Gastrocnemius medialis (tissue), 4 donors: ENCODE measurements around the gene DIP2A. TPM values are rescaled to one million over a fixed set of nuclear protein-coding genes. Genes with fewer than 3 reads are reported as not detected.

Source experiments
- ATAC-seq, 2 donors: fragments of 150-250 bp; one replicate each; pipeline ENCODE4 v1.9.1; 2016
- DNase-seq, 2 donors: peaks; one replicate each; pipeline ENCODE4 v3.0.0-alpha.2; 2019
- H3K27ac ChIP-seq, 4 donors: fragments of 200-600 bp; sonication (generic); 1 replicate in 1 of 4; 2 replicates in 3 of 4; pipeline ENCODE4 v1.5.1; 2016 to 2018; ENCODE audit warnings: mild to moderate bottlenecking in 2 of 4, moderate library complexity in 1 of 4
- H3K27me3 ChIP-seq, 3 donors: fragments of 200-600 bp; sonication (generic) in 2 of 3; 1 replicate in 1 of 3; 2 replicates in 2 of 3; pipeline versions ENCODE4 v1.5.1 to v1.6.0; 2016 to 2019; ENCODE audit warnings: mild to moderate bottlenecking in 1 of 3, moderate library complexity in 1 of 3
- H3K36me3 ChIP-seq, 2 donors: fragments of 200-600 bp; sonication (generic) in 1 of 2; one replicate each; pipeline ENCODE4 v1.5.1; 2017 to 2018
- H3K4me1 ChIP-seq, 2 donors: fragments of 200-600 bp; sonication (generic) in 1 of 2; one replicate each; pipeline ENCODE4 v1.5.1; 2016 to 2017; ENCODE audit warnings: mild to moderate bottlenecking in 2 of 2
- H3K4me3 ChIP-seq, 4 donors: fragments of 200-600 bp; sonication (generic) in 3 of 4; 1 replicate in 1 of 4; 2 replicates in 3 of 4; pipeline ENCODE4 v1.5.1; 2016 to 2019; ENCODE audit warnings: mild to moderate bottlenecking in 2 of 4
- H3K9me3 ChIP-seq, 3 donors: fragments of 200-600 bp; sonication (generic) in 2 of 3; 1 replicate in 1 of 3; 2 replicates in 2 of 3; pipeline ENCODE4 v1.5.1; 2016 to 2019
- CTCF ChIP-seq, 5 experiments: fragments of 450-650 bp in 3 of 5; fragments of 200-600 bp in 2 of 5; sonication (generic) in 2 of 5; IDR thresholded peaks in 4 of 5; conservative IDR thresholded peaks in 1 of 5; 1 replicate in 4 of 5; 2 replicates in 1 of 5; pipeline ENCODE4 v1.5.1; 2016 to 2019; ENCODE audit warnings: antibody characterized with exemption in 5 of 5, mild to moderate bottlenecking in 3 of 5, moderate library complexity in 3 of 5
- POLR2A ChIP-seq, 2 donors: fragments of 450-650 bp; IDR thresholded peaks; one replicate each; pipeline ENCODE4 v1.6.1; 2017; ENCODE audit warnings: antibody characterized with exemption in 2 of 2, mild to moderate bottlenecking in 2 of 2, moderate library complexity in 2 of 2
- in situ Hi-C, 4 donors: fragments of 200-750 bp; cut with MboI; loops; one replicate each; pipeline versions ENCODE4 v1.15.0 to v1.8.0; 2017; ENCODE audit warnings: low sequenced_read_pairs in 4 of 4
- intact Hi-C: fragments of 100-400 bp; cut with DNase I; formaldehyde crosslinking; loops from one replicate; pipeline ENCODE4 v1.15.1; 2023; ENCODE audit warnings: low total_unique reads
- total RNA-seq, 4 donors: library from RNA; depleted of rRNA; stranded (reverse); fragments of >200 nt; gene quantifications; one replicate each; pipeline versions ENCODE4 v1.1.0 to v1.2.3, GENCODE V29; 2016

The DIP2A gene
- total RNA-seq, 4 donors from 2014 or later = 6.3 to 15.5 (median 11.8) TPM

DNA sequence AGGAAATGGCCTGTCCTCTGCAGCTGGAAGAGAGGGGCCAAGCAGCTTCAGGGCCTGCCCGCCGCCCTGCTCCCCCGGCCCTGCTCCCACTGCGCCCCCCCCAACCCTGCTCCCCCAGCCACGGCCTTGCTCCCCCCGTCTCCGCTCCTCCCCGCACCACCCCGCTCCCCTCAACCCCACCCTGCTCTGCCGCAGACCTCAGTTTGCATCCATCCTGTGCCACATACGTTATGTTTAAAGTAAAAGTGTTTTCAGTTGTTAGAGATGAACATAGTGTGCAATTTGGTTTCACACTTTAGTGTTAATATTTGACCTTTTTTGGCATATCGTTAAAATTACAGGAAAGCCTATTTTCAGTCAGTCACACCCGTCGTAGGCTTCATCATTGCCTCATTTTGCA, 34.1 kb upstream of the DIP2A start:
- H3K27ac ChIP-seq = peak overlapping the region in 1 of 4 donors; percentile 67
- intact Hi-C loops (no loop called here), in situ Hi-C loops (no loop called here)
- TF ChIP-seq CTCF (IDR thresholded peaks at IDR 0.05 in 4 of 5, conservative IDR thresholded peaks at IDR 0.05 in 1 of 5) (no peak), POLR2A (IDR thresholded peaks at IDR 0.05) (no peak)
- H3K4me3 ChIP-seq = no peak overlapping the region
- no peaks in the 10 kb centered on the region for H3K9me3 ChIP-seq
- peaks cover 12 to 95% of the 10 kb centered on the region in 2 donors for H3K36me3 ChIP-seq
- DNase-seq (no peak), ATAC-seq (no peak)
- H3K4me1 ChIP-seq = no peaks in the 10 kb centered on the region
- H3K27me3 ChIP-seq = no peaks in the 10 kb centered on the region

GRCh38 chr21:46425041-46425440, 33.6 kb upstream of the DIP2A start:
- in situ Hi-C loops (no loop called here), intact Hi-C loops (no loop called here)
- Histone ChIP-seq H3K4me3 (no peak overlapping the region), H3K36me3 (peaks cover 12 to 95% of the 10 kb centered on the region in 2 donors), H3K4me1 (no peaks in the 10 kb centered on the region), H3K27ac (peak overlapping the region; percentile 16 to 67 (median 44)), H3K9me3 (no peaks in the 10 kb centered on the region), H3K27me3 (no peaks in the 10 kb centered on the region)
- TF ChIP-seq CTCF (IDR thresholded peaks at IDR 0.05 in 4 of 5, conservative IDR thresholded peaks at IDR 0.05 in 1 of 5) (no peak), POLR2A (IDR thresholded peaks at IDR 0.05) (no peak)
- ATAC-seq = no peak
- no peak for DNase-seq

GRCh38 chr21:46425571-46425970, 33.1 kb upstream of the DIP2A start:
- no peaks in the 10 kb centered on the region for H3K27me3 ChIP-seq
- H3K27ac ChIP-seq = peak overlapping the region; percentile 16 to 67 (median 44)
- in situ Hi-C loops = no loop called here
- peaks cover 16 to 95% of the 10 kb centered on the region in 2 donors for H3K36me3 ChIP-seq
- H3K4me3 ChIP-seq = no peak overlapping the region
- peak in 1 of 2 donors; percentile 54 for DNase-seq
- intact Hi-C loops = no loop called here
- H3K9me3 ChIP-seq = no peaks in the 10 kb centered on the region
- ATAC-seq = peak in 1 of 2 donors; percentile 12
- TF ChIP-seq CTCF (IDR thresholded peaks at IDR 0.05 in 4 of 5, conservative IDR thresholded peaks at IDR 0.05 in 1 of 5) (no peak), POLR2A (IDR thresholded peaks at IDR 0.05) (no peak)
- no peaks in the 10 kb centered on the region for H3K4me1 ChIP-seq

- Histone ChIP-seq H3K27me3 (no peaks in the 10 kb centered on the region), H3K4me3 (no peak overlapping the region), H3K9me3 (no peaks in the 10 kb centered on the region), H3K36me3 (peaks cover 15 to 95% of the 10 kb centered on the region in 2 donors), H3K4me1 (no peaks in the 10 kb centered on the region), H3K27ac (peak overlapping the region in 2 of 4 donors; percentile 22 to 67)
- ATAC-seq = no peak
- in situ Hi-C loops = no loop called here
- TF ChIP-seq POLR2A (IDR thresholded peaks at IDR 0.05) (no peak), CTCF (IDR thresholded peaks at IDR 0.05 in 4 of 5, conservative IDR thresholded peaks at IDR 0.05 in 1 of 5) (no peak)
- intact Hi-C loops = no loop called here
- DNase-seq = no peak
Measured at GRCh38 chr21:46426313-46427046, 32.2 kb upstream of the DIP2A start.
